ENCODE data around the gene RABAC1. TPM values are rescaled to one million over a fixed set of nuclear protein-coding genes. Genes with fewer than 3 reads are reported as not detected.
"Not testable (repeated sequence)": the region's sequence is repeated elsewhere in the genome, so short reads cannot be mapped to it uniquely, and the experiment has no call there.

The RABAC1 gene
- total and polyA plus RNA-seq, 7 donors: 128 to 255 (median 170) TPM

DNA sequence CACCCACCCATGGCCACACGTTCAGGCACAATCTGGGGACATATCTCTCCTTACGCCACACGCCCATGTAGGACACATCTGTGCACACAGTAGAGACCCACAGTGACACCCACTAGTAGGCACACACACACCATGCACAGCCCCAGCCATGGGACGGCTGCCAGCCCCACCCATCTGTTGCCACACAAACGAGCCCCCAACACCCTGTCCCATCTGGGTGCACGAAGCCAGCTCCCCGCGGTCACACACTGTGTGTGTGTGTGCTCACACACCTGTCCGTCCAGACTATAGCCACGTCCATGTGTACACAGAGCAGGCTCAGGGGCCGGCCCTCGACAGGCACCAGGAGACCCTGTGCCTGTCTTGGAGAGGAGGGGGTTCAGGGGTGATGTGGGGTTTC is 41.4 kb downstream of the RABAC1 start:
- peaks cover 0 to 13% (median 7%) of the 10 kb centered on the region in 4 donors for H3K4me1 ChIP-seq
- WGBS, 2 donors: 59% methylated on average over 12 of the region's 12 CpGs
- intact Hi-C loops (cut with DNase I): no loop called here
- no peak for DNase-seq
- TF ChIP-seq, protein P1, sequence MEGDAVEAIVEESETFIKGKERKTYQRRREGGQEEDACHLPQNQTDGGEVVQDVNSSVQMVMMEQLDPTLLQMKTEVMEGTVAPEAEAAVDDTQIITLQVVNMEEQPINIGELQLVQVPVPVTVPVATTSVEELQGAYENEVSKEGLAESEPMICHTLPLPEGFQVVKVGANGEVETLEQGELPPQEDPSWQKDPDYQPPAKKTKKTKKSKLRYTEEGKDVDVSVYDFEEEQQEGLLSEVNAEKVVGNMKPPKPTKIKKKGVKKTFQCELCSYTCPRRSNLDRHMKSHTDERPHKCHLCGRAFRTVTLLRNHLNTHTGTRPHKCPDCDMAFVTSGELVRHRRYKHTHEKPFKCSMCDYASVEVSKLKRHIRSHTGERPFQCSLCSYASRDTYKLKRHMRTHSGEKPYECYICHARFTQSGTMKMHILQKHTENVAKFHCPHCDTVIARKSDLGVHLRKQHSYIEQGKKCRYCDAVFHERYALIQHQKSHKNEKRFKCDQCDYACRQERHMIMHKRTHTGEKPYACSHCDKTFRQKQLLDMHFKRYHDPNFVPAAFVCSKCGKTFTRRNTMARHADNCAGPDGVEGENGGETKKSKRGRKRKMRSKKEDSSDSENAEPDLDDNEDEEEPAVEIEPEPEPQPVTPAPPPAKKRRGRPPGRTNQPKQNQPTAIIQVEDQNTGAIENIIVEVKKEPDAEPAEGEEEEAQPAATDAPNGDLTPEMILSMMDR (IDR thresholded peaks at IDR 0.05): no peak
- TF ChIP-seq POLR2AphosphoS5 (IDR thresholded peaks at IDR 0.05) (no peak), EP300 (IDR thresholded peaks at IDR 0.05) (no peak), POLR2A (IDR thresholded peaks at IDR 0.05) (no peak)
- no peaks in the 10 kb centered on the region for H3K9me3 ChIP-seq
- H3K4me3 ChIP-seq: no peak overlapping the region
- H3K27me3 ChIP-seq: peaks cover 42 to 97% (median 91%) of the 10 kb centered on the region in 3 donors
- H3K27ac ChIP-seq: no peak overlapping the region
- H3K36me3 ChIP-seq: no peaks in the 10 kb centered on the region

DNA sequence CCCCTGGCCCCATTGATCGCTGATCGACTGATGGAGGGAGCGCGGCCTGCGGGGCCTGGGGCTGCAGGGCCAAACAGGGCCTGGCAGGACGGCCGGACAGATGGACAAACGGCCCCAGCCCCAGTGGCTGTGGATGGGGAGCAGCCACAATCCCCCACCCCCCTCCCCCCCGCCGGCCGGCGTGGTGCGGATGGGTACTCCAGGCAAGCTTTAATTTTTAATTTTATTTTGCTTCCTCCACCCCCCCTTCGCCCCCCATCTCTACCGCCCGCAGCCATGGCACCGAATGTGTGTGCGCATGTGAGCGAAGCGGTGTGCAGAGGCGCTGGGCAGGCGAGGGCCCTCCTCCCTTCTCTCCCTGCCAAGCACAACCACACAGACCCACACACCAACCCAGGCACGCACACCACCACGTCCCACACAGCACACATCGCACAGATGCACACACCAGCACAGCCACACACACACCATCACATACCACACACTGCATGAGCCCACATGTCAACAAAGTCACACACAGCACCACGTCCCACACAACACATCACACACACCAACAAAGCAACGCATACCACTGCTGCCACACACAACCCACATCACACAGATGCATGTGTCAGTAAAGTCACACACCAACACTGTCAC is 43.2 kb downstream of the RABAC1 start:
- intact Hi-C loops (cut with DNase I): no loop called here
- TF ChIP-seq EP300 (IDR thresholded peaks at IDR 0.05) (no peak), POLR2A (IDR thresholded peaks at IDR 0.05) (no peak), POLR2AphosphoS5 (IDR thresholded peaks at IDR 0.05) (no peak)
- TF ChIP-seq, protein P1 (IDR thresholded peaks at IDR 0.05): no peak
- DNase-seq: no peak
- Histone ChIP-seq H3K27me3 (peaks cover 38 to 97% (median 85%) of the 10 kb centered on the region in 3 donors), H3K36me3 (no peaks in the 10 kb centered on the region), H3K9me3 (no peaks in the 10 kb centered on the region), H3K4me1 (peaks cover 0 to 13% (median 7%) of the 10 kb centered on the region in 4 donors), H3K4me3 (no peak overlapping the region), H3K27ac (no peak overlapping the region)
- 32 to 59% methylated on average over 27 of the region's 27 CpGs for WGBS, 2 donors

DNA sequence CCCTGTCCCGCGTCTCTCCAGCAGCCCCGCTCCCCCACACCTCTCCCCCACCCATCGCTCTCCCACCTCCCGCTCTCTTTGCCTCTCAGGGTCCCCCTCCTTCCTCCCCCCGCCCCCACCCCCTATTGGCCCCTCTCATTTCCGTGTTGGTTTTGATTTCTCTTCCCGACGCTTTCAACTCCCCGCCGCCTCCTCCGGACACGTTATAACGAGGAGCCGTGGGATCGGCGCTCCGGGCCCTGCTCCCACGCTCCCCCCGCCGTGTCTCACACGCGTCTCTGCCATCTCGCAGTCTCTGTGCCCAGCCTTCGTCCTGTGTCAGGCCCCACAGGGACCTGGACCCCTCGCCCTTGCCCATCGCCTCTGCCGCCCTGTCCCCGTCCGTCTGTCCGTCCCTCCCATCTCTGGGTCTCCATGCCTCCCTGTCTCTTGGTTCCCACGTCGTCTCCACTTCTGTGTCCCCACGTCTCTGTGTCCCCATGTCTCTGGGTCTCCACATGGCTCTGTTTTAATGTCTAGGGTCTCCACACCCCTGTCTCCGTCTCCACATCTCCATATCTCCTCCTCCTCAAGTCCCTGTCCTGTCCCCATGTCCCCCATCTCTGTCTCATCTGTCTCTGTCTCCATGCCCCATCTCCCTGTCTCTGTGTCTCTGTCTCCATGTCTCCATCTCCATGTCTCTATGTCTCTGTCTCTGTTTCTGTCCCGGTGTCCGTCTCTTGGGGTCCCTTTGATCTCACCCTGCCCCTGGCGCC is 43.9 kb downstream of the RABAC1 start:
- WGBS, 2 donors: 4 to 6% methylated on average over 38 of the region's 38 CpGs

DNA sequence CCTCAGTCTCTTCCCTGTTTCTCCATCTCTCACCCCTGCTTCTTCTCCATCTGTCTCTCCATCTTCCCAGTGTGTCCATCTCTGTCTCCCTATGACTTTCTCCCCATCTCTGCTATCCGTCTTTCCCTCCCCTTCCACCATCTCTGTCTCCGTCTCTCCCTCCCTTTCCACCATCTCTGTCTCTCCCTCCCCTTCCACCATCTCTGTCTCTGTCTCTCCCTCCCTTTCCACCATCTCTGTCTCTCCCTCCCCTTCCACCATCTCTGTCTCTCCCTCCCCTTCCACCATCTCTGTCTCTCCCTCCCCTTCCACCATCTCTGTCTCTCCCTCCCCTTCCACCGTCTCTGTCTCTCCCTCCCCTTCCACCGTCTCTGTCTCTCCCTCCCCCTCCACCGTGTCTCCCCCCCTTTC is 44.7 kb downstream of the RABAC1 start:
- peaks cover 0 to 13% (median 7%) of the 10 kb centered on the region in 4 donors for H3K4me1 ChIP-seq
- H3K27ac ChIP-seq; H3K9me3 ChIP-seq; H3K4me3 ChIP-seq; DNase-seq; intact Hi-C loops (cut with DNase I); H3K36me3 ChIP-seq: not testable (repeated sequence)
- peaks cover 36 to 84% (median 72%) of the 10 kb centered on the region in 3 donors for H3K27me3 ChIP-seq
- 1 to 2% methylated on average over 5 of the region's 5 CpGs for WGBS, 2 donors

More for the DNA sequence above, 43.9 kb downstream of the RABAC1 start:
- TF ChIP-seq, protein P1 (IDR thresholded peaks at IDR 0.05): no peak
- TF ChIP-seq EP300 (IDR thresholded peaks at IDR 0.05): no peak
- TF ChIP-seq POLR2A (IDR thresholded peaks at IDR 0.05): no peak
- no peak for TF ChIP-seq POLR2AphosphoS5 (IDR thresholded peaks at IDR 0.05)
- no peaks in the 10 kb centered on the region for H3K9me3 ChIP-seq
- peaks cover 36 to 92% (median 78%) of the 10 kb centered on the region in 3 donors for H3K27me3 ChIP-seq
- peaks cover 0 to 13% (median 7%) of the 10 kb centered on the region in 4 donors for H3K4me1 ChIP-seq
- no peak overlapping the region for H3K4me3 ChIP-seq
- H3K36me3 ChIP-seq: no peaks in the 10 kb centered on the region
- intact Hi-C loops (cut with DNase I): no loop called here
- H3K27ac ChIP-seq: no peak overlapping the region
- no peak for DNase-seq

All from sigmoid colon (tissue), 7 donors.